HG03066 (cell line): ENCODE results near the gene WWOX.

Experiments
- ATAC-seq: cut with Tn5 transposase; IDR thresholded peaks from one replicate; pipeline ENCODE4 v1.9.1; 2021; ENCODE audit warnings: low read depth; ENCODE audit not compliant: unreplicated experiment

Gene WWOX

DNA sequence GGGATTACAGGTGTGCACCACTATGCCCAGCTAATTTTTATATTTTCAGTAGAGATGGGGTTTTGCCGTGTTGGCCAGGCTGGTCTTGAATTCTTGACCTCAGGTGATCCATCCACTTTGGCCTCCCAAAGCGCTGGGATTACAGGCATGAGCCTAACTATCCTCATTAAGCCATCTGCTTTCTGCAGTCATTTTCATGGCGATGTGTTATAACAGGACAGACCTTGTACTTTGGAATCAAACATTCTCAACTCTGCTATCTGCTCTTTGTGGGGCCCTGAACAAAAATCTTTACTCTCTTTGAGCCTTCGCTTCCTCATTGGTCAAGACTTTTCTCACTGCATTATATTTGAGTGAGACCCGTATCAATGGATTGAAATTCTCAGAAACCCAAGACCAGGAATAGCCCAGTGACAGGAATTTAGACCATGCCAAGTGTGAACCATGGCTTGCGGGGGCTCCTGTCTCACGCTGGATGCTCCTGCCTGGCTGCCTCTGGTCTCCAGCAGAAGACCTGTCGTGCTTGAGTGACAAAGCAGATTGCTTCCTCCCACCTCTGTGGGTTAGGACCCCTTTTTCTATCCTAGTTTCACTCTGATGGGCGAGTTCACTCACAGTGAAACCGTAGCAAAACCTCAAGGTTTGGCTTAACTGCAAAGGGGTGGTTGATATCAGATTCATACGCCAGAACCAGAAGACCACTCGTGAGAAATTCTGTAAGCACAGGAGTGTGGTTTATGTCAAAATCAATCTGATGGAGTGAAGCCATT, 982.0 kb downstream of the WWOX start:
- ATAC-seq: no peak

DNA sequence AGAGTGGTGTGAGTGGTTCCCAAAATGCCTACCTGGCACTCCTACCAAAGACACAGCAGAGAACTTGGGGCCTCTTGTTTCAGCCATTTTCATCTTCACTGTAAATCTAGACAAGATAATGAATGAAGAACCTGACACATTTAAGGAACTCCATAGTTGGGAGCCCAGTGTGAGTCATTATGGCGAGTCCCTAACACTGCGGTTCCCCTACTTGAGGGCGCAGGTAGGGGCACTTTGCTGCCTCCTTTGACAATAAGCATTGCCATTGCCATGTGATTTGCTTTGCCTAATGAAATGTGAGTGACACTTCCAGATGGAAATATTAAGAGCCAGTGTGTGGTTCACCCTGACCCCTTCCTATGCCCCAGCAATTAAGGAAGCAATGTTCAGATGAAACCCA, 983.5 kb downstream of the WWOX start:
- no peak for ATAC-seq

DNA sequence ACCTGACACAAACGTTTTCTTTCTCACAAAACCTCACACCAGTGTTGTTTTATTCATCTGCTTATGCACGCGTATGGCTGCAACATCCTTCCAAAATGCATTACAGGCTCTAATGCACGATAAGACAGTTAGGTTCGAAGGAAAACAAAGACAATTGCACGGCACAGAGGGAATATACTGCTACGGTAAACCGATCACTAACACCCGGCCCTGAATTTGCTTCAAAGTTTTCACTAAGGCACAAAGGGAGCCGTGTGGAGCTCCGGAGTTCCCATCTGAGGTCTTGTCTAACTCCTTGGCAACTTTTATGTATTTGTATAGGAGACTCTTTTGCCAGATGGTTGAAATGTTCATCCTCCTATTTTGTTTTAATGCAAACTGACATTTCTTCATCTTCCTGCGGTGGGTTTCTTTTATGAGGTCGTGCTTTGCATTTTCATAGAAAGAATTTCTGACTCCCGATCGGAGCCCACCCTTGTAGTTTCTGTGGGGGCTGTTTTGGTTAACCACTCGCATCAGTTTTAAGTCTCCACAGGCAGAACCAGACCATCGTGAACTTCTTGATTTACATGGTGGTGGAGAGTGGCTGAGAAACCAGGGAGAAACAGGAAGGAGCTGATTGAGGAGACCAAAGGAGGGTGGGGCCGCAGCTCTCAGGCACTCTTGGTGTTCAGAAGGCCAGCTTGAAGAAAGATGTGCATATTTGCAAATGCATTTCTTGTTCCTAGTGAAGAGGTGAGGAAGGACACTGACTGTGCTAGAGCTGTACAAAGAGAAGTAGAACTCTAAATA, 984.2 kb downstream of the WWOX start:
- ATAC-seq: no peak

DNA sequence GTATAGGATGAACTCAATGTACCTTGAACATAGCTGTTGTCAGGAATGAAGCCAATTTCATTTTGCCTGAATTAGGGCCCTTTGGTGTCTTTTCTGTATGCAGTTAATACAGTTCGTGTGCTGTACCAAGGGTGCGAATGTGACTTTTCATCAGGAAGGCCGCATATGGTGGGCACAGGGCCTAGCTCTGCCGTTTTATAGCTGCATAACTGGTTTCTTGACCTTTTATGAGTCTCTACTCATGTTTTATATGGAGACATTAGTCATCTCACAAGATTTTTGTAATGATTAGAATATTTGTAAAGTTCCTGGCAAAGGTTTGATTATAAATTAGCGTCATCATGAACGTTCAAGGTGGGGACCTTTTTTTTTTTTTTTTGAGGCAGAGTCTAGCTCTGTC, 989.5 kb downstream of the WWOX start:
- ATAC-seq: no peak

DNA sequence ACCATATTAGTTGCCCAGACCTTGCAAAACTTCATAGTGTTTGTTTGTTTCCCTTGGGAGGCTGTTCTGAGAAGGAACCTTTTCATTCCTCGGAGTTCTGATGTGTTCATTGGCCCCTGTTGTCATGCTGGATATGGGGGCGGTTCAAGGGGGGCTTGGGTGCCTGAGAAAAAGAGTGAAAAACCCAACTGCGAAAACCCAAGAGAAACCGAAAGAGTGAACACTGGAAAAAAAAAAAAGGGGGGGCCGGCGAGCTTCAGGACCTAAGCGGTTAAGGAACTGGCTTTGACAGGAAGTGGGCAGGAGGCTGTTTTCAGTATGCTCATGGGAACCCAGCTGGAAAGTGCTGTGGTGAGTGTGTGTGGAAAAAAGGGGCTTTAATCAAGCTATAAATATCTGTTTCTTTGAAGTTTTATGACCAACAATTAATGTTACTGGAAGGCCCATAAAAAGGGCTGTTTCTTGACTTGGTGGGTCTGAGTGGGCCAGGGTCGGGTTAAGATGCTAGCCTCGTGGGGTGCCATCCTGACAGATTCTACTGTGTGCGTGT, 990.4 kb downstream of the WWOX start:
- no peak for ATAC-seq

DNA sequence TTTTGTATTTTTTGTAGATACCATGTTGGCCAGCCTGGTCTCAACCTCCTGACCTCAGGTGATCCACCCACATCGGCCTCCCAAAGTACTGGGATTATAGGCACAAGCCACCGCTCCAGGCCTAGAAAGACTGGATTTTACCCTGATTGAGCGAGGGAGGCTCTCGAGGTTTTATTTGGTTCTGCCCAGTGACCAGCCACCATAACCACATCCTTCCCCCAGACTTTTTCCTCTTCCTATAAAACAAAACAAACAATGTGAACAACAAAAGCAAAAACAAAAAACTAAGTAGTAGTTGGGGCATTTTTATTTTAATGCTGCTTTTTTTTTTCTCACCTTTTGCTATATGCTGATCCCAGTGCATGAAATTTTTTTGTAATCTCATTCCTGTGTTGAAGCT, 991.5 kb downstream of the WWOX start:
- no peak for ATAC-seq

DNA sequence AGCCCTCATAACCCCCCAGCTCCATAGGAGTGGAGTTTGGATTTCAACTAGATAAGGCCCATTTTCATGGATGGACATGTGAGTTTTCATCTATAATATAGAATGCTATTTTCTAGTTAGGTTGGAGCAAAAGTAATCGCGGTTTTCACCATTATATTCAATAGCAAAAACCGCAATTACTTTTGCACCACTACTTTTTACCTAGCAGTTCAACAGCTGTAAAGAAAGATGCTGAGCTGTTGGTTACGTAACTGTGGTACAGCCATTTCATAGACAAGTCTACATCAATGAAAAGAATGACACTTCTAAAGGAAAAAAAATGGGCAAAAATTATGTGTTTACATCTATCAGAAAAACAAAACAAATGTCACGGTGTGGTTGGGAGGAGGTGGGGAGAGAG, 993.4 kb downstream of the WWOX start:
- ATAC-seq: no peak

DNA sequence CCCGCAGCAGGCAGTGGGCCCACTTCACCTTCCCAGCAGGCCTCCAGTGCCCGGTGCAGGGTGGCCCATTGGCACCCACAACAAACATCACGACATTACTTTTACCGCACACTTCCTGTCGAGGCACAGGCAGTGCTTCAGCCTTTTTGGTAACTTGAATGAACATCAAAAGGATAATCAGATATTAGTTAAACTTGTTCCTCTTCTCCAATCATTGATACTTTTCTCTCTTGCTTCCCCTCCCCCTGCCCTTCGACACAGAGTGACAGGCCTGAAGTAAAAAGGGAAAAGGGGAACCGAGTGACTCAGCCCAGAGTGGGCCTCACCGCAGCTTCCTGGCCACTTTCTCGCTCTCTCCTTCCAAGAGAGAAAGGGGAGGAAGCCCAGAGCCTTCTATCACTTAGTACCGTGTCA, 994.1 kb downstream of the WWOX start:
- no peak for ATAC-seq

DNA sequence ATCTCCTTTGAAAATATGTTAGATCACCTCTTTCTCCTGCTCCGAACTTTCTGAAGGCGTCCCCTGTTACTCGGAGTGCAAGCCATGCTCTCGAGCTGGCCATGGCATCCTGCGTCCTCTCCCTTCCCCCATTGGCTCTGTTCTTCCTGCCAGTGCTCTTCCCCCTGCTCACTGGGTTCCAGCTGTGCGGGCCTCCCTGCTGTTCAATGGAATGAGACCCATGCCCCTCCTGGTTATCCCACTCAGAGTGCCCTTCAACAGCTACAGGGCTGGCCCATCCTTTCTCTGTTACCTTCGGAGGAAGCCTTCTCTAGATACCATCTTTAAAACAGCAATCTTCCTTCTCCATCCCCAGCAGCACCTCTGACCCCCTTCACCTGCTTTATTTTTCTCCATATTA, 996.8 kb downstream of the WWOX start:
- ATAC-seq: no peak

DNA sequence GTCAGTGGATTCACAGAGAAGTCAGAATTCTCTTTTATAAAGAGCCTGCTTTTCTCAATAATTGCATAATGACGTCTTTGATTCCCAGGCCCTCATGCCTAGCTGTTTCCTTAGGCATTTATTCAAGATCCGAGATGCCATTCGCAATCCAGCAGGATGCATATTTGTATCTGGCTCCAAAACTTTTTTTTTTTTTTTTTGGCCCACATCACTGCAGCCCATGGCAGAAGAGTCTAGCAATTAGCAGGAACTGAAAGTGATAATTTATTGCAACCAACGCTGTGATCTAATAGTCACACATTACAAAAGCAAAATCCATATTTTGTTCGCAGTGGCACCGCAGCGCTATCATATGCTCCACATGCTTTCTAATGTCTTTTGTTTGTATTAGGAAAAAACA, 997.7 kb downstream of the WWOX start:
- no peak for ATAC-seq

DNA sequence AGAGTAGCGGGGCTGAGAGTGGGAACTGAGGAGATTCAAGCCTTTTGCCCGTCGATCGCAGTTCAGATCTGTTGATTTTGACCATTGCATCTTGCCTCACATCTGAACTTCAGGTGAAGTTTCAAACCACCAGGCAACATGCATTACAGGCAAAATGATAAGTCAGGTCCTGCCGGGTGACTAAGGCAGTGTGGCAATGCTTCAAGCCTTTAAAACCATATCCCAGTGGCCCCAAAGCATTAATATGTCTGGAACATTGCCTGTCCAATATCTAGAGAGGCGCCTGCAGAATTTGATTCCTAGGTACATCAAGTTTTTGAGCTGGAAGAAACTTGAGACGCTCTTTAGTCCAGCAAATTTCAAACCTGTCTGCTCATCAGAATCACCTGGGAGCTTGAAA, 998.3 kb downstream of the WWOX start:
- ATAC-seq: no peak

DNA sequence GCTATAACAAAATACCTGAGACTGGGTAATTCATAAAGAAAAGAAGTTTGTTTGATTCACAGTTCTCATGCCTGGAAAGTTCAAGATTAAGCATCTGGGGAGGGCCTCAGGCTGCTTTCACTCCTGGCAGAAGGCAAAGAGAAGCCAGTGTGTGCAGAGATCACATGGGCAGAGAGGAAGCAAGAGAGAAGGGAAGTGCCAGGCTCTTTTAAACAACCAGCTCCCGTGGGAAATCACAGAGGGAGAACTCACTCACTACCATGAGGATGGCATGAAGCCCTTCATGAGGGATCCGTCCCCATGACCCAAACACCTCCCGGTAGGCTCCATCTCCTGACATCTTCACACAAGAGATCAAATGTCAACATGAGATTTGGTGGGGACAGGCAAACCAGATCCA, 999.5 kb downstream of the WWOX start:
- ATAC-seq: no peak

DNA sequence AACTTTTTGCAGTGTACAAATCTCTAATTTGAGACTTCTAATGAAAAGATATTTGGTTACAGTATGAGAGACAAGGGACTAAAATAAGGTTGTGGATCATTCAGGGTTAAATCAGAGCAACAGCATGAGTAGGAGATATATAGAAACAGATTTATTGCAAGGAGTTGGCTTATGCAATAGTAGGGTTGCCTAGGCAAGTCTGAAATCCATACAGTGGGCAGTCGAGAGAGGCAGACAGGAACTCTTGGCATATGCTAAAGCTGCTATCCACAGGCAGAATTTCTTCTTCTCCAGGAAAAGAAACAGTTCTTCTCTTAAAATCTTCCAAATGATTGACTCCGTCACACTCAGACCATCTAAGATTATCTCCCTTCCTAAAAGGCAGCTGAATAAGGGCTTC, 1000.3 kb downstream of the WWOX start:
- ATAC-seq: no peak

DNA sequence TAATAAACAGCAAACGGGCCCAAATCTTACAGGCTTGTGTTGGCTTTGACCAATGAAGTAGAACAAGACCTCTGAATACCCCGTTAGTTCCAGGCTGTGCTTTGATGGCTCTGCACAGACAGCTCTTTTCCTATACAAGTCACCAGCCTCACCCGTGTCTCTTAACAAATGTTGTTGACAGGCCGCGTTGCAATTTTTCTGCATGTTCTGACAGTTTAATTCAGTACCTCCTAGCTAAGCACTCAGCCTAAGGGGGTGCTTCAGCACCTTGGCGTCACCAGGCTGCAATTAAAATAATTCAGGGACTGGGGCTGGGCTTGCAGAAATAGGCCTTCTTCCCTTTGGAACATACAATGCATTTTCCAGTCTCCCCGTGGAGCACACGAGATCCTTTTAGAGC, 1001.0 kb downstream of the WWOX start:
- no peak for ATAC-seq

DNA sequence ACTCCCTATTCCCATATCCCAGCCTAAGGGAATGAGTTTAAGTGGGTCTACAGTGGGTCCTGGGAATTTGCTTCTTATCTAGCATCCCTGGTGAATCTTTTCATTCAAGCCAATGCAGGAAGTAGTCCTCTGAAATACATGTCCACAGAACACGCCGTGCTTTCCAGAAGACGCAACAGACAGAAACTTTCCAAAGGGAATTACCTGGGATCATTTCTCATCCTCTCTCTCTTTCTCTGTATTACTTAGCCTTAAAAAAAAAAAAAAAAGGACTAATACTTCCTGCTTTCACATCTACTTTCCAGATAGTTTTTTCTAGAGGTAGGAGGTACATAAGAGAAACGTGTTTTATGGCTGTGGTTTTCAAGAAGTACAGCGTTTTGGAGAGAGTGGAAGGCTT, 1002.0 kb downstream of the WWOX start:
- no peak for ATAC-seq

DNA sequence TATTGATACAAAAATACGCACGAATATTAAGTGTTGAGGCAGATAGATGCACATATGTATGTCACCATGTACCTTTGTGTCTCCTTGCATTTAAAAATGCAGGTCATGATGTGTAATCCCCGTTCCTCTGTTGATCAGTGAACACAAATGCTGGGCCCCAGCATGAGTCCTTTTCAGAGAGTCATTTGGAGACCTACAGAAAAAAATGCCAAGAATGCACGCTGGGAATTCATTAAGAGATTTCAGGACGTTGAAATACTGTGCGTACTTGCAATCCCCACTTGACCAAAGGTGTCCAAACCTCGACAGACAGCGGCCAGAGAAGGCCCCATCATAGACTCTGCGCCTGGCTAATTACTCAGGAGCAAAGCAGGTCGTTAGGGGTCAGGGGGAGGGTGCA, 1005.1 kb downstream of the WWOX start:
- no peak for ATAC-seq

DNA sequence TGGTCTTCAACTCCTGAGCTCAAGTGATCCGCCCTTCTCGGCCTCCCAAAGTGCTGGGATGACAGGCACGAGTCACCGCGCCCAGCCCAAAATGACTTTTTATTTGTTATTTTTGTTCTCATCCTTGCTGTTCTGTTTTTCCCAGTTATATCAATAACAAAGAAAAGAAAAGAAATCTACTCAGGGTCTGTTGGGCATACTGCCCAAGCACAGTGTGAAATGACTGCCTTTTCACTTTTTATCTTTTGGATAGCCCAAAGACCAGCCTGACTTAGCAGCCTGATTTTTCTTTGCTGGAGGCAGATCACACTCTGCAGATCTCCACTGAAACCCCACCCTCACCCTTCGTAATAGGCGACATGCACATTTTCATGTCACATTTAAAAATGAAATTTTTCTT, 1007.8 kb downstream of the WWOX start:
- no peak for ATAC-seq

DNA sequence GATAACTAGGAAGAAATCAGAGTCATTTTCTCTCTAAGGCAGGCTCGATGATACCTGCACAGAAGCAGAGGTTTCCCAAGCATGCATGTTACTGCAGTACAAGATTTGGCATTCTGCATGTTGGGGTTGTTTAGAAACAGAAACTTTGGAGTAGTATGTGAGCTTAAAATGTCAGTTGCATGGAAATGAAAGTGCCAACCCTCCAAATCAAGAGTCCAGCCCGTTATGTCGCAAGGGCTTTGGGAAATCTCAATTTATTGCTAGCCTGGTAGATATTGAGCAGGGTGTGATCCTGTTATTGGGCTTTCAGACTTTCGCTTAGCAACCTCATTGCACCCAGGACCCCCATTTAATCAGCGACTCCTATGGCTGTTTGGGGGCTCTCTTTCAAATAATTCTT, 1010.3 kb downstream of the WWOX start:
- no peak for ATAC-seq

DNA sequence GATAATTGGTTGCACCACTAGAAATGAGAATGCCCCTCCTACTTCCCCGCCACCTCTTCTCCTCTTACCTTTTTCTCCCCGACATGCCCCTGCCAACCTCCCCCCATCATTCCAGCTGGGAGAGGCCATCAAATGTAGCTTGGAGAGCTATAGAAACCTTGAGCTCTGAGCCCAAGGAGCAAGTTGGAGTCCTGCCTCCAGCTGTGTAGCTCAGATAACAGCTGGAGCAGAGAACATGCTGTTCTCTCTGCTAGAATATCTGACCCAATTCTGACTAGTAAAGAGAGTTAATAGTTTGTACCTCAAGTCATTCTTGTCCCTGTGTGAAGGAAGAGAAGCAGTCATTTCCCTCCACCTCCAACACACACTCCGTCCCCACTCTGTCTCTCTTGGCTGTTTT, 1010.8 kb downstream of the WWOX start:
- ATAC-seq: no peak

DNA sequence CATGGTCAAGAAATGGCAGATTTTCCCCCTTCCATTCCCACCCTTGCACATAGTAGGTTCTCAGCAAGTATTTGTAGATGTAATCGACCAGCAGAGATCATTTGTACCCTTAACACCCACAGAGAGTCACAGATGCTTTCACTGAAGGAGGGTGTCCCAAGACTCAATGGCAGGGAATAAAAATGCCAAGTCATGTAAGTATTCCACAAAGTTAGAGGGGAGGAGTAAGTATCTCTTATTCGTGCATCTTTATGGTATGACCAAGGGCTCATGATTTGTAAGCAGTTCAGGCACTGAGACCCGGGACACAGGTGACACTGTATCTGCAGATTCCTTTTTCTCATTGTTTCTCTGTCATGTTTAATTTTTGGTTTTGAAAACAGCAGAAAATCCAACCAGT, 1011.5 kb downstream of the WWOX start:
- ATAC-seq: no peak

DNA sequence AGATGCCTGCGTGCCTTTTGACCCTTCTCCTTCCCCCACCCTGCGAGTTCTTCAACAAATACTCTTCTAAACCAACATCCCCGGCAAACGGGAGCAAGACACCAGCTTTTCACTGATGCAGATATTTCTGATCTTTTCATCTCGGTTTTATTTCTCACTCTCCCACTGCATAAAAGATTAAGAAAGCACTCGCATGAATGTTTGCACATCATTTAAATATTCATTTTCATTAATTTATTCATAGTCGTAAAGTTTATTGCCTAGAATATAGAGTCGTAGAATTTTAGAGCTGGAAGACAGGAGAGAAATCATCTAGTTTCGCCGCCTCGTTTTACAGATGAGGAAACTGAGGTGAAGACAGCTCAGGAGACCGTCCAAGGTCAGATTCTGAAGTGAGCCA, 1013.0 kb downstream of the WWOX start:
- no peak for ATAC-seq

DNA sequence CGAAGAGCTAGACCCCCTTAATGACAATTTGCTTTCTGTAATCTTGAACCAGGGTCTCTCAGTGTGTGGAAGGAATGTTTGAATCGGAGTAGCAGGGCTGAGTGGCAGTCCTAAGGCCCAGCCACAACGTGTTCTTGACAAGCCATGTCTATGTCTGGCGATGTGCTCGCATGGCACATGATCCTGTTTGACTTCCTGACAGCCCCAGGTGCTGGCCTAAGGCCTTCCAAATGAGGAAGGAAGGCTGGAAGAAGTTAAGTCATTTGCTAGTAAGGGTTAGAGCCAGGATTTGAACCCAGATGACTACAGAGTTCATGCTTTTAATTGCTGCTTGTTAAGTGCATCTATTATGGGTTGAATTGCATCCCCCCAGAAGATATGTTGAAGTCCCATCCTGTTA, 1014.4 kb downstream of the WWOX start:
- ATAC-seq: no peak
